ENCODE measurements around the gene SUFU. TPM values are rescaled to one million over a fixed set of nuclear protein-coding genes. Genes with fewer than 3 reads are reported as not detected.

Gene SUFU
- total and polyA plus RNA-seq, 2 of the 8 experiments (the other 6 are each of a cell fraction or from before 2014, with no cell fraction given): 7.0 to 10.8 TPM

GRCh38 chr10:102634686-102635085 lies 130.9 kb downstream of the SUFU start:
- H2BK12ac ChIP-seq (ENCODE audit: low read depth, low read length): peak overlapping the region; percentile 27; the same call in 1 of the 2 replicates
- ChIA-PET CTCF (ENCODE audit: partially characterized antibody) (interaction anchor here (1.4 to 14.3 kb wide), 3 partner anchors 8 to 27 kb away, joined by 4 to 160 read pairs (median 4); no protein-coding TSS in a partner anchor), POLR2A (ENCODE audit: partially characterized antibody) (interaction anchor here (0.8 kb wide), 1 partner anchor 15 kb away, joined by 4 read pairs; no protein-coding TSS in a partner anchor)
- H4K8ac ChIP-seq (ENCODE audit: extremely low read depth, insufficient read depth, low read length): no peak overlapping the region; the same call in 1 of the 2 replicates
- no peak overlapping the region for H2BK120ac ChIP-seq (replicated peaks; ENCODE audit: low read depth, low read length)
- no peak overlapping the region for H3K27ac ChIP-seq (ENCODE audit: low read depth, low read length)
- no peak overlapping the region for H2BK15ac ChIP-seq (ENCODE audit: low read length)
- no peak overlapping the region for H2BK5ac ChIP-seq (ENCODE audit: low read depth, low read length)
- H3K4ac ChIP-seq (replicated peaks; ENCODE audit: insufficient read length, low read depth, low read length): no peak overlapping the region
- no peak overlapping the region for H4K5ac ChIP-seq (ENCODE audit: insufficient read length, low read depth, low read length)
- no peaks in the 10 kb centered on the region for H3K23me2 ChIP-seq (ENCODE audit: low read depth, low read length)
- no peak overlapping the region for H3K56ac ChIP-seq (replicated peaks; ENCODE audit: insufficient read length, low read depth, low read length)
- H4K20me1 ChIP-seq (replicated peaks in 1 of 2; ENCODE audit: control insufficient read depth in 1 of 2, insufficient read depth in 2 of 2, low read length in 2 of 2): no peaks in the 10 kb centered on the region
- DNase-seq (ENCODE audit: low read depth in 1 of 2, low spot score in 2 of 2) (no peak), FAIRE-seq (no peak)
- H2BK20ac ChIP-seq (ENCODE audit: low read length): no peak overlapping the region
- H3K36me3 ChIP-seq (ENCODE audit: control insufficient read depth in 2 of 4, insufficient read depth in 4 of 4, low read length in 3 of 4): no peaks in the 10 kb centered on the region; a peak in 1 of 8 replicates
- H4K91ac ChIP-seq (replicated peaks; ENCODE audit: insufficient read length, low read length): peak overlapping the region; percentile 16
- no peaks in the 10 kb centered on the region for H3K79me2 ChIP-seq (ENCODE audit: control insufficient read depth in 1 of 2, insufficient read depth in 2 of 2, low read length in 2 of 2)
- WGBS, 2 experiments (ENCODE audit: extremely low coverage in 1 of 2, insufficient coverage in 1 of 2, insufficient read length in 1 of 2, insufficient replicate concordance in 2 of 2, low coverage in 1 of 2, low lambda C conversion rate in 2 of 2, missing lambda C conversion rate in 1 of 2): 51% methylated on average over 2 of the region's 4 CpGs; no CpG with 5 or more reads in 1 of the 2 experiments
- H3K4me1 ChIP-seq (replicated peaks in 1 of 4; ENCODE audit: control insufficient read depth in 3 of 4, insufficient read depth in 4 of 4, low read length in 3 of 4): peaks cover 6 to 37% (median 22%) of the 10 kb centered on the region in 4 experiments
- peak overlapping the region in 1 of 2 experiments; percentile 5; a peak in 2 of 4 replicates for H3K4me2 ChIP-seq (ENCODE audit: insufficient read depth in 1 of 2, low read depth in 2 of 2, low read length in 2 of 2)
- H3K9ac ChIP-seq (replicated peaks in 1 of 4; ENCODE audit: extremely low read depth in 1 of 4, low read depth in 3 of 4, low read length in 3 of 4): no peak overlapping the region
- H3K27me3 ChIP-seq (replicated peaks in 1 of 4; ENCODE audit: control insufficient read depth in 3 of 4, extremely low read depth in 1 of 4, insufficient read depth in 3 of 4, low read length in 3 of 4): no peaks in the 10 kb centered on the region
- no peaks in the 10 kb centered on the region for H3K79me1 ChIP-seq (ENCODE audit: low read depth, low read length)
- no peak overlapping the region for H3K23ac ChIP-seq (ENCODE audit: insufficient read length)
- H3K4me3 ChIP-seq (ENCODE audit: extremely low read depth in 1 of 4, insufficient read depth in 2 of 4, low read depth in 3 of 4, low read length in 4 of 4): no peak overlapping the region
- H3K14ac ChIP-seq (ENCODE audit: insufficient read length): no peak overlapping the region
- 0 out of 2 replicates have a peak overlapping the region, but pooled peaks have one; percentile 26 for H2AK5ac ChIP-seq (ENCODE audit: low read depth, low read length)
- H2AFZ ChIP-seq (ENCODE audit: low read length): no peak overlapping the region
- H3K18ac ChIP-seq (ENCODE audit: extremely low read depth, low read length): peak overlapping the region; percentile 48; the same call in 1 of the 2 replicates
- no peaks in the 10 kb centered on the region for H3K9me3 ChIP-seq (ENCODE audit: insufficient read depth in 2 of 2, low read depth in 1 of 2, low read length in 1 of 2)
- TF ChIP-seq ASH2L (IDR thresholded peaks at IDR 0.05; ENCODE audit: low read length) (no peak), RAD21 (IDR thresholded peaks at IDR 0.05 in 1 of 2, conservative IDR thresholded peaks at IDR 0.05 in 1 of 2; ENCODE audit: low read depth in 2 of 2, low read length in 2 of 2) (no peak), NRF1 (IDR thresholded peaks at IDR 0.05; ENCODE audit: low read depth, low read length) (no peak), TAF1 (IDR thresholded peaks at IDR 0.05; ENCODE audit: low read depth, low read length) (no peak), KDM4A (IDR thresholded peaks at IDR 0.05; ENCODE audit: low read depth, low read length, severe bottlenecking) (no peak), HDAC6 (IDR thresholded peaks at IDR 0.05; ENCODE audit: low read depth, low read length) (no peak), RBBP5 (IDR thresholded peaks at IDR 0.05; ENCODE audit: borderline replicate concordance, low read depth, low read length) (no peak), ATF2 (IDR thresholded peaks at IDR 0.05; ENCODE audit: low read length) (no peak), SAP30 (IDR thresholded peaks at IDR 0.05; ENCODE audit: insufficient read depth, insufficient replicate concordance, low read length) (no peak), BACH1 (IDR thresholded peaks at IDR 0.05; ENCODE audit: low read length) (no peak), CHD1 (IDR thresholded peaks at IDR 0.05; ENCODE audit: low read depth, low read length) (no peak), RXRA (IDR thresholded peaks at IDR 0.05; ENCODE audit: insufficient read depth, low read depth, low read length) (no peak)

Measured in H1 (cell line).